Stimulated activated CD8-positive, alpha-beta memory T cell treated with anti-CD3 and anti-CD28 coated beads, Interleukin-2, amount 100 ng/mL, for 48 hours (primary cell): Measurements from ENCODE around the gene SKAP2.

Source experiments
- DNase-seq, 2 donors: peaks; one replicate each; pipeline ENCODE4 v3.0.0-alpha.2; 2020; ENCODE audit warnings: low read depth in 2 of 2

Gene SKAP2

DNA sequence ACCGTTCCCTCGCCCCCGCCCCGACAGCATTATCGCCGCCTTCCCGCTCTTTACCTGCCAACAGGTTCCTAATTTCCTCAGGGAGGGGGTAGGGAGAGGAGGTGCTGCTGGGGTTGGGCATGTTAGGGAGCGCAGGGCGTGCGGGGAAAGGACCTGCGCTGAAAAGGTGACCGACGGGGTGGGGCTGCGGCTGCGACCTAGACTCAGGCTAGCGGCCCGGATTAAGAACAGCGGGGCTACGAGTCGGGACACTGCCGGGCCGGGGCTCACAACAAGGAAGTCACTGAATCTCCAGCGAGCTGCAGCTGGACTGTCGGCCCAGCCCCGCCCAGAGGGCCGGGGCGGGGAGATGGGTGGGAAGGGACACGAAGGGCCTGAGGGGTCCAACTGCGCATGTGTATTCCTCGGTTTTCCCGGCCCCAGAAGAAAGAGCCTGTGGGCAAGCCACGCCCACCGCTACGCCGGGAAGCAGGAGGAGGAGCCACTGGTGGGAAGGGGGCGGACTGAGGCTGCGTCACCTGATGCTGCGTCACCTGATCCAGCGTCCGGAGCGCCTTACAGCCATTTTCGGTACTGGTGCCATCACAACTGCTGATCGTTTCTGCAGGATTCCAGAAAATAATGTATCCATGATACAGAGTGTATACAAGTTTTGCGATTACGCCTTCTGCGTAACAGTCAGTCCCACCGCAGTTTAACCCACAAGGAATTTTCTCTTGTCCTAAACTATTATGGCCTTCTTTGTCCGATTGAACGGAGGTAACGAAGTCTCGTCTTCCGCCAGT, at the start of gene SKAP2:
Gene SKAP2 (minus strand): TSS at position 282 of the 785 bp plus-strand sequence. CDS start 161 bp downstream, at position 121.
- DNase-seq: peak; percentile 84 to 88

- no peak for DNase-seq
Observed at GRCh38 chr7:26912933-26913536, 48.6 kb upstream of the SKAP2 start.

GRCh38 chr7:26912338-26912737, 47.9 kb upstream of the SKAP2 start:
- no peak for DNase-seq

GRCh38 chr7:26910221-26910620, 45.8 kb upstream of the SKAP2 start:
- no peak for DNase-seq

GRCh38 chr7:26900251-26900650, 35.9 kb upstream of the SKAP2 start:
- no peak for DNase-seq

DNA sequence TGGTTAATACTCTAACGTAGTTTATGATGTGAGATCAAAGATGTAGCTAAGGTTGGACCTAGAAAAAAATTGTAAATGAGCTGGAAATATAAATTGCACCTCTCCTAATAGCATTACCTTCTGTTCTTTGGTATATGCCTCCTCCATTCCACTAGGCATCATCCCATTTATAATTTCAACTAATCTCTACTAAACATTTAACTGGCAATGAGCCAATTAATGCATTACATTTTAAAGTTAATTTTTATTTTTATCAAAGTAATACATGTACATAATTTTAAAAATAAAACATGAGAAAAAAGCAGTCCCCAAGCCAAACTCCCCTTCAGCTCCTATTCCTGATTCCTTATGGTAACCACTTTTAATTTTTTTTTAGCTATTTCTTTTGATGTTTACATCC, 35.1 kb upstream of the SKAP2 start:
- DNase-seq: no peak

DNA sequence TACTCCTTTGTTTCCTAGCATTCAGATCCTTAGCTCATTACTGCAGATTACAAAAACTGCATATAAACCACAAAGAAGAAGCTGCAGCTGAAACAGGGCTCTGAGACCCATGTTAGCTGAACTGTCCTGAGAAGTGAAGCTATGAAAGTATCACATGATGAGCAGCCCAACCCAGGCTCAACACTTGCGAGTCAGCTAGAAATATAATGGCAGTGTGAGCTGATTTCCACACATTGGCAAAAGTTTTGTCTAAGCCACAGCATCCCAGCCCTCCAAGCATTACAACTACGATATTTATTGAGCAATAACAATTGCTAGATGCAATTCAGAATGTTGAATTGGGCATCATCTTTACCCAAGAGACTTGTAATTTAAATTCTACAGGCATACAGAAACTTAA, 34.5 kb upstream of the SKAP2 start:
- no peak for DNase-seq

DNA sequence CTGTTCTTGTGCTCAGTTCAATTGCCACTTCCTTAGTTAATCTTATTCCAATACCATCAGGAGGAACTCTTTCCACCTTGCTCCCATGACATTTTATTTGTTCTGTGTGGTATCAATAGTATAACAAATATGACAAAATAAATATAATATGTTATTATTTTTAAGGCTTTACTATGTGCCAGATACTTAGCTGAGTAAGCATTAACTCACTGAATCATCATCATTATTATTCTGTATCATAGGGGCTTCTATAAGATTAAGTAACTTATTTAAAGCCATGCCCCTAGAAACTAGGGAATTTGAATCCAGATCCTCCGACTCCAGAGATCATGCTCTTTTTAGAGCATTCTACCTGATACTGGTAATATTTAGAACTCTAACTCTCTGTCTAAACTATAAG, 33.5 kb upstream of the SKAP2 start:
- DNase-seq: no peak

- no peak for DNase-seq
Observed at GRCh38 chr7:26891400-26892350, 27.3 kb upstream of the SKAP2 start.

DNA sequence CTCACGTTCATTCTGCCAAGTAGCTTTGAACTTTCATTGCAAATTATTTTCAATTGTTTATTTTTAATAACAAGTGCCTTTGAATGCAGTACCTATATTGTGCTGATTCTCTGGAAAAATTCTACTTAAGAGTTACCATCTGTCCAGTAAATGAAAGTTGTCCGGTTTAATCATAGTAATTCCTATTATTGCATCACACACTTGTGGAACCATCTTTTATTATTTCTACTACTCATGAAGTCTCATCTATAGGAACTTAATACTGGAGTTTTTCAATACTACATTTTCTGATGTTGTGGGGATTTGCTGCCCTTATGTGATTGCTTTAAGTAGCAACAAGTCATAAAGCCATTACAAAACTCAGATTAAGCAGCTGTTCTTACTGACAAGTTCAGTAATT, 16.5 kb upstream of the SKAP2 start:
- DNase-seq: no peak

GRCh38 chr7:26879671-26880070, 15.3 kb upstream of the SKAP2 start:
- no peak for DNase-seq

- DNase-seq: no peak
Observed at GRCh38 chr7:26868841-26869495, 4.6 kb upstream of the SKAP2 start.

- peak in 1 of 2 donors; percentile 8 for DNase-seq
Observed at GRCh38 chr7:26865094-26865388, 651 bp upstream of the SKAP2 start.

GRCh38 chr7:26863518-26864308, 677 bp downstream of the SKAP2 start:
- DNase-seq: no peak

DNA sequence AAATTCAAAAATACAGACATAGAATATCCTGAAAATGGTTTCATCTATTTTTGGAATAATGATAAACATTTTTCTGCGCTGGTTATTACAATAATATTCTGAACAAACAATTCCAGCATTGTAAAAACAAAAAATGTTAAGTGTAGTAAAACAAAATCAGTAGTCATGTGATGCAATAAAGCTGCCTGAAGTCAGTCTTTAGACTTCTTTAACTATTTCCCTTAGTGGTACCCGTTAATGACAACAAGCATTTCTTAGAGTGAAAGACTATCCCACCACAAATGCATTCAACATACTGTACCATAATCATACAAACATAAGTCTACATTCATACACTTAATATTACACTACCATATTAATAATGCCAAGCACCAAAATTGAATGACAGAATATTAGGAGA, 1.6 kb downstream of the SKAP2 start:
- no peak for DNase-seq

DNA sequence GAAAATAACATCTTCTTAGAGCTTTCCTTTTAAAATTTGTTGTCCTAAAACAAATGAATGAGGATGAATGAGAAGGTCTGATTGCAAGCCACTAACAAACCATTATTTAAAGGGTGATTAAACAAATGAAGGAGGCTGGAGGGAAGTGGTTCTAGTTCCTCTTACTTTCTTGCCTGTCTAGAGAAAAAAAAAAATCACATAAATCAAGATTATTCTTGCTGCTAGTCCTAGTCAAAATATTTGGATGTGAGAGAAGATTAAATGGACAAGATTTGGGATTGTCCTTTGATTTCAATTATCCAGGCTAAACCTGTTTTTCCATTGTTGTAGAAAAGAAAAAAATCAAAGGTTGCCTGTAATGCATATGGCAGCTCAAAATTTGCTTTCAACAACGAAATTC, 3.3 kb downstream of the SKAP2 start:
- DNase-seq: no peak

GRCh38 chr7:26860361-26860760, 4.0 kb downstream of the SKAP2 start:
- no peak for DNase-seq

DNA sequence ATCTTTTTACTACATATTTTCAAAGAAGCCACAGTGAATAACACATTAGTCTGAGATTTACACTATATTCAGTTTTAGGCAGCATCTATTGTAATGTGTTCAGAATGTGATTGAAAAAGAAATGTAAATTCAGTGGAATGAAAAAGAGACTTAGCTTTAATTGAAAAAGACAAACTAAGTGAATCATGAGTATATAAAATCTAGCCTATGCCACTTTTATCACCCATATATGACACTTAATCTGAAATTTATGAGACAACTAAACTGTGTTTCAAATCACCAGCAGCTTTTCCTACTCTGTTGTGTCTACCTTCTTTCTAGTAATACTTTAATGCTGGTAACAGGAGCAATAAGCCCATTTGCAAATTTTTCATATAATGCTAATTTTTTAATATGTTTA, 4.7 kb downstream of the SKAP2 start:
- DNase-seq: no peak

GRCh38 chr7:26858735-26859134, 5.7 kb downstream of the SKAP2 start:
- DNase-seq: no peak

- DNase-seq: no peak
Observed at GRCh38 chr7:26858241-26858715, 6.1 kb downstream of the SKAP2 start.
